PC-3 (cell line): ENCODE measurements around the gene PIGS. TPM values are rescaled to one million over a fixed set of nuclear protein-coding genes. Genes with fewer than 3 reads are reported as not detected.
A peak's percentile ranks its signal among the peaks of the same experiment; 100 is the strongest.

ENCODE experiments used
- ATAC-seq: fragments of 200-7000 bp; cut with Tn5 transposase; 2 replicates; pipeline ENCODE4 v1.9.1; 2020; ENCODE audit warnings: mild to moderate bottlenecking, moderate library complexity
- BruUV-seq: library from RNA; stranded (reverse); fragments of 400-500 nt; replicated peaks from 2 replicates; lab custom pipeline; 2021; lab: Mats Ljungman, UMichigan
- CTCF ChIA-PET: fragments of 300-600 bp; sonication (Branson Sonifier 250); formaldehyde crosslinking; loops from one replicate; lab custom pipeline; 2022; ENCODE audit warnings: antibody characterized with exemption; lab: Charles Lee
- POLR2A ChIA-PET: fragments of 300-600 bp; sonication (Branson Sonifier 250); formaldehyde crosslinking; loops from one replicate; lab custom pipeline; 2022; ENCODE audit warnings: antibody characterized with exemption; ENCODE audit not compliant: unreplicated experiment; lab: Charles Lee
- DNase-seq: peaks from one replicate; pipeline ENCODE4 v3.0.0-alpha.2; 2015
- H2AFZ ChIP-seq: fragments of 300-600 bp; sonication (generic); 2 replicates; pipeline ENCODE4 v1.6.0; 2016; ENCODE audit warnings: antibody characterized with exemption, low read length
- H3F3A ChIP-seq: fragments of 300-600 bp; sonication (generic); one replicate; pipeline ENCODE4 v1.6.0; 2017; ENCODE audit warnings: antibody characterized with exemption, low read length, control low read depth, mild to moderate bottlenecking; ENCODE audit not compliant: unreplicated experiment
- H3K27ac ChIP-seq: fragments of 300-600 bp; sonication (generic); 2 replicates; pipeline ENCODE4 v1.5.1; 2016; ENCODE audit warnings: mild to moderate bottlenecking, low read length
- H3K27me3 ChIP-seq: fragments of 300-600 bp; sonication (generic); 2 replicates; pipeline ENCODE4 v1.6.1; 2016; ENCODE audit warnings: low read length, mixed read lengths
- H3K36me3 ChIP-seq: fragments of 300-600 bp; sonication (generic); 2 replicates; pipeline ENCODE4 v1.6.1; 2016; ENCODE audit warnings: low read depth, mixed run types, low read length, mixed read lengths
- H3K4me1 ChIP-seq: fragments of 300-600 bp; sonication (generic); 2 replicates; pipeline ENCODE4 v1.5.1; 2016; ENCODE audit warnings: low read length; ENCODE audit not compliant: insufficient read depth
- H3K4me2 ChIP-seq: fragments of 300-600 bp; sonication (generic); 2 replicates; pipeline ENCODE4 v1.6.0; 2016; ENCODE audit warnings: low read length
- H3K4me3 ChIP-seq: fragments of 300-600 bp; sonication (generic); 2 replicates; pipeline ENCODE4 v1.5.1; 2016; ENCODE audit warnings: mild to moderate bottlenecking, low read length, mixed read lengths
- H3K79me2 ChIP-seq: fragments of 300-600 bp; sonication (generic); 2 replicates; pipeline ENCODE4 v1.6.1; 2017; ENCODE audit warnings: low read length, mixed read lengths
- H3K9ac ChIP-seq: fragments of 300-600 bp; sonication (generic); 2 replicates; pipeline ENCODE4 v1.6.0; 2016; ENCODE audit warnings: mild to moderate bottlenecking, low read length
- H3K9me2 ChIP-seq: fragments of 300-600 bp; sonication (generic); replicated peaks from 2 replicates; pipeline ENCODE4 v1.6.1; 2016; ENCODE audit warnings: mixed run types, low read length, mixed read lengths
- H3K9me3 ChIP-seq: fragments of 300-600 bp; sonication (generic); 2 replicates; pipeline ENCODE4 v1.6.1; 2016; ENCODE audit warnings: low read length, mixed read lengths
- H4K20me1 ChIP-seq: fragments of 300-600 bp; sonication (generic); 2 replicates; pipeline ENCODE4 v1.6.1; 2016; ENCODE audit warnings: low read length, mixed read lengths
- EZH2 ChIP-seq: fragments of 300-600 bp; sonication (generic); IDR thresholded peaks from one replicate; pipeline ENCODE4 v1.6.1; 2017; ENCODE audit warnings: antibody characterized with exemption, mild to moderate bottlenecking, low read length; ENCODE audit not compliant: unreplicated experiment
- EZH2phosphoT487 ChIP-seq: fragments of 300-600 bp; sonication (generic); IDR thresholded peaks from 2 replicates; pipeline ENCODE4 v1.6.1; 2018; ENCODE audit warnings: mild to moderate bottlenecking, antibody characterized with exemption, low read length, borderline replicate concordance
- intact Hi-C: fragments of 100-400 bp; cut with micrococcal nuclease; formaldehyde crosslinking; loops from 2 replicates; pipeline ENCODE4 v1.9.0; 2023
- total RNA-seq: library from RNA; depleted of rRNA; stranded (reverse); fragments of >200 nt; gene quantifications from 2 replicates; pipeline ENCODE4 v1.2.3, GENCODE V29; 2014
- TF ChIP-seq, protein P1 (sequence below): fragments of 300-600 bp; sonication (generic); conservative IDR thresholded peaks from 2 replicates; pipeline ENCODE4 v1.5.1; 2017; ENCODE audit warnings: antibody characterized with exemption, low read depth, mild to moderate bottlenecking, low read length

Gene PIGS
- total RNA-seq, 1 experiment from 2014 or later, result 15.8 TPM

DNA sequence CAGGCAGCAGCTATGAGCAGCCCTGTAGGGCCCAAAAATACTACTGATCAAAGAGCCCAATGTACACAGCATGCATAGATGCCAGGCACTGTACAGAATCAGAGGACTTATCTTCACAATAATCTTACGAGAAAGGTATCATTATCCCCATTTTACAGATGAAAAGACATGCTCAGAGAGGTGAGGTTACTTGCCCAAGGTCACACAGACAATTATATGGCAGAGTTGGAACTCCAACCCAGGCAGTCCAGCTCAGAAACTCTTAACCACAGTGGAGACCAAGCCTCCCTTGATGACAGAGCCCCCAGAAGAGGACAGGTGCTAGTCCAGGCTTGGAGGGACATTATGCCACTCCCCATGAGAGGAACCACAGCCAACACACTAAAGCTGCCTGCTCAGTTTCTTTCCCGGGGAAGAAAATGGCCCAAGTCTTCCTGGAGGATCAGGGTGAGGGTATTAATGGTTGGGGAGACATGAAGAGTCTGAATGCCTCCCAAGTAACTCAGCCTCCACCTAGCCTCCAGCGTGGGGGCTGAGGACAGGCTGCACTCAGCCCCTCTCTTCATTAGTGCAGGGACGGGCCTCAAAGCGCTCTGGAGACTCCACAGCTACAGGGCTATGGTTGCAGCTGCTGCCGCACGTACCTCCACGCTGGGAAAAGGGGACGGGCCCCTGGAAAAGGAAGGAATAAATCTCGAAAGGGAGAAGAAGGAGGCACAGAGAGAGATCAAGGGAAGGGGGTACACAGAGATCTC lies 19.7 kb downstream of the PIGS start:
- peak overlapping the region; percentile 63; the same call in 1 of the 2 replicates for H2AFZ ChIP-seq
- no peak overlapping the region for H3K27ac ChIP-seq
- H3F3A ChIP-seq, result no peaks in the 10 kb centered on the region
- H3K9me3 ChIP-seq, result no peaks in the 10 kb centered on the region
- H3K79me2 ChIP-seq, result peaks cover 10% of the 10 kb centered on the region; the same call in 1 of the 2 replicates
- H3K9me2 ChIP-seq, result no peaks in the 10 kb centered on the region
- no peaks in the 10 kb centered on the region for H3K27me3 ChIP-seq
- ATAC-seq (peak; percentile 52), DNase-seq (no peak)
- peak overlapping the region; percentile 94 for H3K4me2 ChIP-seq
- intact Hi-C loops, result no loop called here
- peak overlapping the region; percentile 67; the same call in 1 of the 2 replicates for H3K9ac ChIP-seq
- H3K4me3 ChIP-seq, result peak overlapping the region; percentile 83
- ChIA-PET CTCF (interaction anchor here (0.5 kb wide), 1 partner anchor 25 kb away, joined by 3 read pairs; the partner anchor contains the start of gene ALDOC), POLR2A (interaction anchor here (0.7 kb wide), 1 partner anchor 90 kb away, joined by 3 read pairs; no protein-coding TSS in a partner anchor)
- no peaks in the 10 kb centered on the region; the same call in none of the 2 replicates for H3K36me3 ChIP-seq
- BruUV-seq, result no TSS peak
- TF ChIP-seq, protein P1, sequence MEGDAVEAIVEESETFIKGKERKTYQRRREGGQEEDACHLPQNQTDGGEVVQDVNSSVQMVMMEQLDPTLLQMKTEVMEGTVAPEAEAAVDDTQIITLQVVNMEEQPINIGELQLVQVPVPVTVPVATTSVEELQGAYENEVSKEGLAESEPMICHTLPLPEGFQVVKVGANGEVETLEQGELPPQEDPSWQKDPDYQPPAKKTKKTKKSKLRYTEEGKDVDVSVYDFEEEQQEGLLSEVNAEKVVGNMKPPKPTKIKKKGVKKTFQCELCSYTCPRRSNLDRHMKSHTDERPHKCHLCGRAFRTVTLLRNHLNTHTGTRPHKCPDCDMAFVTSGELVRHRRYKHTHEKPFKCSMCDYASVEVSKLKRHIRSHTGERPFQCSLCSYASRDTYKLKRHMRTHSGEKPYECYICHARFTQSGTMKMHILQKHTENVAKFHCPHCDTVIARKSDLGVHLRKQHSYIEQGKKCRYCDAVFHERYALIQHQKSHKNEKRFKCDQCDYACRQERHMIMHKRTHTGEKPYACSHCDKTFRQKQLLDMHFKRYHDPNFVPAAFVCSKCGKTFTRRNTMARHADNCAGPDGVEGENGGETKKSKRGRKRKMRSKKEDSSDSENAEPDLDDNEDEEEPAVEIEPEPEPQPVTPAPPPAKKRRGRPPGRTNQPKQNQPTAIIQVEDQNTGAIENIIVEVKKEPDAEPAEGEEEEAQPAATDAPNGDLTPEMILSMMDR, result no peak
- no peaks in the 10 kb centered on the region for H4K20me1 ChIP-seq
- H3K4me1 ChIP-seq, result 0 out of 2 replicates have a peak, but pooled peaks cover 8% of the 10 kb centered on the region

GRCh38 chr17:28550858-28551257 lies 20.5 kb downstream of the PIGS start:
- CTCF ChIA-PET, result no interaction called here
- Histone ChIP-seq H4K20me1 (no peaks in the 10 kb centered on the region), H3K36me3 (no peaks in the 10 kb centered on the region; the same call in 1 of the 2 replicates), H3K4me2 (peak overlapping the region; percentile 94), H3F3A (no peaks in the 10 kb centered on the region), H3K4me1 (0 out of 2 replicates have a peak, but pooled peaks cover 8% of the 10 kb centered on the region), H3K27ac (no peak overlapping the region), H2AFZ (no peak overlapping the region), H3K4me3 (no peak overlapping the region; the same call in 1 of the 2 replicates), H3K9me3 (no peaks in the 10 kb centered on the region), H3K9ac (no peak overlapping the region), H3K9me2 (no peaks in the 10 kb centered on the region), H3K27me3 (no peaks in the 10 kb centered on the region), H3K79me2 (peaks cover 10% of the 10 kb centered on the region; the same call in 1 of the 2 replicates)
- no TSS peak for BruUV-seq
- TF ChIP-seq EZH2 (no peak), EZH2phosphoT487 (no peak)
- TF ChIP-seq, protein P1, result no peak
- no peak for ATAC-seq
- POLR2A ChIA-PET, result no interaction called here
- intact Hi-C loops, result no loop called here
- DNase-seq, result no peak
